GM12878 (cell line): ENCODE results near the gene ZP4. TPM values are rescaled to one million over a fixed set of nuclear protein-coding genes. Genes with fewer than 3 reads are reported as not detected.
A peak's percentile ranks its signal among the peaks of the same experiment; 100 is the strongest.

ENCODE experiments used
- ATAC-seq: fragments of 200-7000 bp; cut with Tn5 transposase; 3 replicates; pipeline ENCODE4 v1.9.1; 2020; ENCODE audit warnings: mild to moderate bottlenecking, moderate library complexity
- BruUV-seq: library from RNA; stranded (reverse); fragments of 400-500 nt; replicated peaks from 2 replicates; lab custom pipeline; 2021; lab: Mats Ljungman, UMichigan
- CTCF ChIA-PET: fragments of 300-600 bp; sonication (Branson Sonifier 250); formaldehyde crosslinking; extraction: SDS; loops from one replicate; lab custom pipeline; 2021; ENCODE audit warnings: inconsistent platforms; lab: Yijun Ruan, JAX
- POLR2A ChIA-PET: fragments of 350-600 bp; formaldehyde crosslinking; extraction: SDS; loops from one replicate; lab custom pipeline; 2021; ENCODE audit warnings: inconsistent platforms; lab: Charles Lee
- RAD21 ChIA-PET: fragments of 300-600 bp; sonication (Branson Sonifier 250); formaldehyde crosslinking; loops from one replicate; lab custom pipeline; 2023; ENCODE audit warnings: antibody characterized with exemption; ENCODE audit not compliant: unreplicated experiment; lab: Charles Lee
- SMC1A ChIA-PET: fragments of 300-600 bp; sonication (Branson Sonifier 250); formaldehyde crosslinking; loops from one replicate; lab custom pipeline; 2023; ENCODE audit not compliant: unreplicated experiment, uncharacterized antibody; lab: Charles Lee
- DNase-seq: peaks from one replicate; pipeline ENCODE4 v3.0.0-alpha.2; 2011; ENCODE audit warnings: low read depth, low spot score
- FAIRE-seq: peaks from 3 replicates; lab custom pipeline; 2011; peaks lifted over from hg19 to GRCh38; lab: Jason Lieb, UNC
- H2AFZ ChIP-seq: 2 replicates; pipeline ENCODE4 v1.6.0; 2011; ENCODE audit warnings: low read depth, low read length, control low read depth; ENCODE audit not compliant: control insufficient read depth
- H3K27ac ChIP-seq: 2 replicates; pipeline ENCODE4 v1.5.1; 2011; ENCODE audit warnings: control low read depth; ENCODE audit not compliant: control insufficient read depth, insufficient read depth
- H3K27me3 ChIP-seq, 2 experiments: replicated peaks in 1 of 2; 2 replicates each; pipeline versions ENCODE4 v1.6.0 to v1.6.1; 2011; ENCODE audit warnings: low read length in 1 of 2; ENCODE audit not compliant: control insufficient read depth in 2 of 2, insufficient read depth in 2 of 2
- H3K36me3 ChIP-seq, 2 experiments: 2 replicates each; pipeline ENCODE4 v1.5.1; 2011; ENCODE audit warnings: low read length in 1 of 2; ENCODE audit not compliant: control insufficient read depth in 2 of 2, insufficient read depth in 2 of 2
- H3K4me1 ChIP-seq: 2 replicates; pipeline ENCODE4 v1.6.1; 2011; ENCODE audit warnings: mild to moderate bottlenecking, low read length, moderate library complexity, mixed read lengths; ENCODE audit not compliant: control insufficient read depth, insufficient read depth
- H3K4me2 ChIP-seq: 2 replicates; pipeline ENCODE4 v1.6.0; 2011; ENCODE audit warnings: control low read depth; ENCODE audit not compliant: control insufficient read depth, insufficient read depth
- H3K4me3 ChIP-seq: fragments of 200-600 bp; sonication (generic); 2 replicates; pipeline ENCODE4 v1.5.1; 2016
- H3K79me2 ChIP-seq: 2 replicates; pipeline ENCODE4 v1.6.0; 2011; ENCODE audit warnings: low read length; ENCODE audit not compliant: control insufficient read depth, insufficient read depth
- H3K9ac ChIP-seq: 2 replicates; pipeline ENCODE4 v1.8.0; 2011; ENCODE audit warnings: low read length, control low read depth, mixed read lengths; ENCODE audit not compliant: control insufficient read depth, insufficient read depth
- H3K9me3 ChIP-seq: replicated peaks from 3 replicates; pipeline ENCODE4 v1.5.1; 2011; ENCODE audit warnings: mild to moderate bottlenecking, low read length; ENCODE audit not compliant: control insufficient read depth, insufficient read depth
- H4K20me1 ChIP-seq: 2 replicates; pipeline ENCODE4 v1.6.0; 2011; ENCODE audit not compliant: control insufficient read depth, insufficient read depth
- BHLHE40 ChIP-seq, 2 experiments: fragments of 450-650 bp in 1 of 2; IDR thresholded peaks; 2 replicates each; pipeline ENCODE4 v1.6.1; 2011 to 2017; ENCODE audit warnings: low read depth in 2 of 2, borderline replicate concordance in 1 of 2, improper control_type of control experiment in 1 of 2, low read length in 1 of 2, mild to moderate bottlenecking in 1 of 2
- BMI1 ChIP-seq: fragments of 450-650 bp; IDR thresholded peaks from 2 replicates; pipeline ENCODE4 v1.6.1; 2016; ENCODE audit warnings: mild to moderate bottlenecking, moderate library complexity, borderline replicate concordance
- CREM ChIP-seq: IDR thresholded peaks from 2 replicates; pipeline ENCODE4 v1.6.1; 2014; ENCODE audit warnings: antibody characterized with exemption, low read depth
- CTCF ChIP-seq, 3 experiments: IDR thresholded peaks in 2 of 3; conservative IDR thresholded peaks in 1 of 3; 2 replicates each; pipeline ENCODE4 v1.5.1; 2011; ENCODE audit warnings: low read depth in 3 of 3, low read length in 3 of 3, mild to moderate bottlenecking in 3 of 3, control low read depth in 2 of 3, moderate library complexity in 2 of 3, inconsistent platforms in 1 of 3, mixed read lengths in 1 of 3; ENCODE audit not compliant: control insufficient read depth in 2 of 3, insufficient read depth in 1 of 3; ENCODE audit errors: extremely low read depth in 1 of 3
- DPF2 ChIP-seq: fragments of 450-650 bp; IDR thresholded peaks from 2 replicates; pipeline ENCODE4 v1.6.1; 2017; ENCODE audit warnings: mild to moderate bottlenecking
- GABPA ChIP-seq: IDR thresholded peaks from 2 replicates; pipeline ENCODE4 v1.6.1; 2014; ENCODE audit warnings: antibody characterized with exemption, low read depth, mild to moderate bottlenecking, inconsistent platforms
- IRF4 ChIP-seq: IDR thresholded peaks from 2 replicates; pipeline ENCODE4 v1.6.1; 2011; ENCODE audit warnings: low read depth, low read length
- JUND ChIP-seq: IDR thresholded peaks from 2 replicates; pipeline ENCODE4 v1.6.1; 2012; ENCODE audit warnings: low read depth, mild to moderate bottlenecking, low read length, improper control_type of control experiment, moderate library complexity
- MYC ChIP-seq: IDR thresholded peaks from 2 replicates; pipeline ENCODE4 v1.6.1; 2011; ENCODE audit warnings: mild to moderate bottlenecking, low read length, moderate library complexity, inconsistent platforms; ENCODE audit not compliant: insufficient read depth, insufficient replicate concordance, insufficient read length, severe bottlenecking
- SMC3 ChIP-seq: IDR thresholded peaks from 2 replicates; pipeline ENCODE4 v1.6.1; 2011; ENCODE audit warnings: low read length, improper control_type of control experiment, borderline replicate concordance
- TCF3 ChIP-seq: IDR thresholded peaks from 2 replicates; pipeline ENCODE4 v1.6.1; 2012; ENCODE audit warnings: low read depth, mild to moderate bottlenecking, low read length, borderline replicate concordance; ENCODE audit not compliant: insufficient read depth
- WRNIP1 ChIP-seq: IDR thresholded peaks from 2 replicates; pipeline ENCODE4 v1.6.1; 2011; ENCODE audit warnings: low read depth, low read length, improper control_type of control experiment, borderline replicate concordance
- ZNF24 ChIP-seq: fragments of 450-650 bp; IDR thresholded peaks from 2 replicates; pipeline ENCODE4 v1.6.1; 2017; ENCODE audit warnings: antibody characterized with exemption, mild to moderate bottlenecking
- WGBS: methylation state at CpG from one replicate; pipeline ENCODE4 v1.1.6; 2016; ENCODE audit warnings: low lambda C conversion rate; ENCODE audit not compliant: insufficient replicate concordance, insufficient coverage; ENCODE audit errors: missing lambda C conversion rate; 5-methylcytosine and 5-hydroxymethylcytosine counted together
- in situ Hi-C: fragments of 300-500 bp; cut with MboI; formaldehyde crosslinking; loops from 9 replicates; pipeline ENCODE4 v1.14.3; 2018; ENCODE audit warnings: mixed read lengths
- intact Hi-C: fragments of 100-400 bp; cut with micrococcal nuclease; formaldehyde crosslinking; loops from one replicate; pipeline ENCODE4 v1.14.2; 2022; ENCODE audit not compliant: unreplicated experiment
- polyA plus RNA-seq, 11 experiments: library from polyadenylated mRNA; depleted of rRNA in 4 of 11; unstranded in 6 of 11; stranded (reverse) in 5 of 11; fragments of >200 nt; fragmentation: Nextera tagmentation in 4 of 11; fragmentation: Illumina TruSeq in 1 of 11; extraction: Ambion mirVana in 4 of 11; extraction: Trizol in 1 of 11; gene quantifications; 1 replicate in 1 of 11; 2 replicates in 10 of 11; pipeline versions ENCODE4 v1.2.1 to v1.2.3, GENCODE V29; 2011 to 2016; ENCODE audit warnings: inconsistent platforms in 2 of 11, missing spikeins in 2 of 11, low read depth in 1 of 11
- total RNA-seq, 4 experiments: library from RNA; depleted of rRNA in 3 of 4; stranded (reverse); fragments of >200 nt in 3 of 4; fragmentation: Illumina TruSeq in 1 of 4; extraction: Trizol in 1 of 4; gene quantifications; 2 replicates each; pipeline versions ENCODE4 v1.2.1 to v1.2.3, GENCODE V29; 2013 to 2021

Gene ZP4
- total and polyA plus RNA-seq, 10 of the 15 experiments (the other 5 are each of a cell fraction or from before 2014, with no cell fraction given), result 0.23 TPM; not detected in 9

GRCh38 chr1:237891979-237892378 is 1.3 kb upstream of the ZP4 start:
- DNase-seq (no peak), ATAC-seq (peak; percentile 51), FAIRE-seq (no peak)
- Histone ChIP-seq H3K36me3 (no peaks in the 10 kb centered on the region), H3K4me1 (no peaks in the 10 kb centered on the region), H3K27me3 (no peaks in the 10 kb centered on the region; a peak in 1 of 4 replicates), H3K9me3 (no peaks in the 10 kb centered on the region), H3K4me2 (no peak overlapping the region), H3K4me3 (no peak overlapping the region), H3K27ac (no peak overlapping the region), H3K79me2 (no peaks in the 10 kb centered on the region), H2AFZ (no peak overlapping the region), H3K9ac (no peak overlapping the region), H4K20me1 (no peaks in the 10 kb centered on the region)
- BruUV-seq, result no TSS peak
- WGBS, result 15% methylated on average over 3 of the region's 3 CpGs
- intact Hi-C loops, result no loop called here
- ChIA-PET RAD21 (no interaction called here), CTCF (interaction anchor here (1.7 kb wide), 1 partner anchor 28 kb away, joined by 8 read pairs; no protein-coding TSS in a partner anchor), POLR2A (no interaction called here), SMC1A (no interaction called here)
- in situ Hi-C loops, result no loop called here
- TF ChIP-seq BHLHE40 (IDR thresholded peaks at IDR 0.05; ENCODE audit: borderline replicate concordance in 1 of 2, low read depth in 2 of 2, low read length in 1 of 2) (peak in 1 of 2 experiments; percentile 51; a peak in 2 of 4 replicates), GABPA (no peak), SMC3 (no peak), CREM (no peak)

- Histone ChIP-seq H3K36me3 (no peaks in the 10 kb centered on the region), H3K27me3 (no peaks in the 10 kb centered on the region; a peak in 1 of 4 replicates), H3K4me3 (no peak overlapping the region), H3K4me1 (no peaks in the 10 kb centered on the region), H3K4me2 (no peak overlapping the region), H4K20me1 (no peaks in the 10 kb centered on the region), H3K79me2 (no peaks in the 10 kb centered on the region), H3K9me3 (no peaks in the 10 kb centered on the region), H3K9ac (no peak overlapping the region), H3K27ac (no peak overlapping the region), H2AFZ (no peak overlapping the region)
- TF ChIP-seq CREM (no peak), WRNIP1 (no peak), ZNF24 (no peak), CTCF (IDR thresholded peaks at IDR 0.05 in 2 of 3, conservative IDR thresholded peaks at IDR 0.05 in 1 of 3; ENCODE audit: control insufficient read depth in 2 of 3, extremely low read depth in 1 of 3, insufficient read depth in 1 of 3, low read depth in 3 of 3, low read length in 3 of 3) (no peak), BMI1 (no peak), DPF2 (no peak), IRF4 (no peak), JUND (no peak), TCF3 (no peak), MYC (no peak)
- in situ Hi-C loops (no loop called here), intact Hi-C loops (no loop called here)
- BruUV-seq, result no TSS peak
- CTCF ChIA-PET, result interaction anchor here (1.7 kb wide), 1 partner anchor 27 kb away, joined by 8 read pairs; no protein-coding TSS in a partner anchor
- 44% methylated on average over 2 of the region's 2 CpGs for WGBS
- SMC1A ChIA-PET, result no interaction called here
- no peak for ATAC-seq
- DNase-seq, result no peak
- POLR2A ChIA-PET, result no interaction called here
- FAIRE-seq, result no peak
- RAD21 ChIA-PET, result no interaction called here
Measured at GRCh38 chr1:237891266-237891665, 544 bp upstream of the ZP4 start.
